Measurements from ENCODE around the gene PCK1. TPM values are rescaled to one million over a fixed set of nuclear protein-coding genes. Genes with fewer than 3 reads are reported as not detected.

The PCK1 gene
- total RNA-seq, 1 experiment from 2014 or later = not detected

- Histone ChIP-seq H4K5ac (ENCODE audit: insufficient read length, low read depth, low read length) (no peak overlapping the region), H2BK120ac (ENCODE audit: low read depth, low read length, poor library complexity, severe bottlenecking) (no peak overlapping the region), H3T11ph (ENCODE audit: low read length) (no peak overlapping the region), H3K56ac (ENCODE audit: insufficient read length, low read depth, low read length) (no peak overlapping the region), H3K18ac (ENCODE audit: insufficient read length, low read depth, low read length) (no peak overlapping the region), H2BK5ac (ENCODE audit: insufficient read length, low read length) (no peak overlapping the region), H2BK20ac (ENCODE audit: low read depth, low read length, poor library complexity, severe bottlenecking) (no peak overlapping the region), H4K20me1 (ENCODE audit: control insufficient read depth, insufficient read depth, insufficient read length) (no peaks in the 10 kb centered on the region), H3K27me3 (ENCODE audit: insufficient read depth, low read length) (no peaks in the 10 kb centered on the region), H3K14ac (ENCODE audit: insufficient read depth, low read length) (no peak overlapping the region), H3K27ac (ENCODE audit: insufficient read length, low read depth, low read length) (no peak overlapping the region), H4K91ac (ENCODE audit: insufficient read length, low read depth, low read length) (no peak overlapping the region), H3K23me2 (ENCODE audit: insufficient read length, low read depth, low read length, poor library complexity, severe bottlenecking) (no peaks in the 10 kb centered on the region), H2BK15ac (ENCODE audit: low read depth, low read length) (no peak overlapping the region), H3K79me1 (ENCODE audit: insufficient read depth, low read depth, low read length, poor library complexity, severe bottlenecking) (no peaks in the 10 kb centered on the region), H2BK12ac (ENCODE audit: insufficient read length, low read depth, low read length) (no peak overlapping the region), H3K4me2 (ENCODE audit: insufficient read depth, insufficient read length, low read length) (no peak overlapping the region), H3K9ac (ENCODE audit: extremely low read depth, insufficient read length, low read length) (no peak overlapping the region), H2AFZ (ENCODE audit: low read length) (no peak overlapping the region), H2AK5ac (ENCODE audit: insufficient read length, low read length) (no peak overlapping the region), H3K4me1 (ENCODE audit: insufficient read depth, low read length) (no peaks in the 10 kb centered on the region), H3K79me2 (ENCODE audit: insufficient read depth, low read length) (no peaks in the 10 kb centered on the region), H3K4ac (ENCODE audit: low read depth, low read length) (no peak overlapping the region), H4K8ac (replicated peaks; ENCODE audit: insufficient read length, low read depth, low read length) (no peak overlapping the region), H3K23ac (ENCODE audit: insufficient read length, low read depth, low read length) (no peak overlapping the region), H3K9me3 (ENCODE audit: control insufficient read depth, low read depth, low read length) (no peaks in the 10 kb centered on the region)
- TF ChIP-seq CTCF (conservative IDR thresholded peaks at IDR 0.05) = no peak
- DNase-seq = no peak
- Mint-ChIP-seq H3K27ac (no peak overlapping the region), H3K27me3 (ENCODE audit: low read depth) (peaks cover 18% of the 10 kb centered on the region), H3K4me1 (no peaks in the 10 kb centered on the region), H3K9me3 (no peaks in the 10 kb centered on the region), H3K4me3 (no peak overlapping the region), H3K36me3 (ENCODE audit: insufficient read depth in 1 of 3, low read depth in 3 of 3) (no peaks in the 10 kb centered on the region; a peak in 1 of 7 replicates)
- no CpG with 5 or more reads among the region's 9 CpGs for WGBS (ENCODE audit: extremely low coverage, insufficient read length, low lambda C conversion rate)
Measured at GRCh38 chr20:57567471-57568079, 6.7 kb downstream of the PCK1 start.

All from H9 (cell line).